ENCODE measurements around the gene ETV6. TPM values are rescaled to one million over a fixed set of nuclear protein-coding genes. Genes with fewer than 3 reads are reported as not detected.
"Not testable (repeated sequence)": the region's sequence is repeated elsewhere in the genome, so short reads cannot be mapped to it uniquely, and the experiment has no call there.

The ETV6 gene
- polyA plus RNA-seq, 1 donor: 16.3 TPM

GRCh38 chr12:11666131-11667050, 16.9 kb downstream of the ETV6 start:
- no peak for DNase-seq

- no peak for DNase-seq
Observed at GRCh38 chr12:11667171-11667570, 17.7 kb downstream of the ETV6 start.

GRCh38 chr12:11668611-11669010, 19.1 kb downstream of the ETV6 start:
- no peak for DNase-seq

GRCh38 chr12:11669348-11669747, 19.9 kb downstream of the ETV6 start:
- DNase-seq: no peak

GRCh38 chr12:11672256-11673191, 23.1 kb downstream of the ETV6 start:
- no peak for DNase-seq

GRCh38 chr12:11673666-11674461, 24.4 kb downstream of the ETV6 start:
- DNase-seq: no peak

GRCh38 chr12:11674894-11675390, 25.5 kb downstream of the ETV6 start:
- no peak for DNase-seq

- no peak for DNase-seq
Observed at GRCh38 chr12:11676052-11676451, 26.6 kb downstream of the ETV6 start.

- DNase-seq: no peak
Observed at GRCh38 chr12:11677093-11677492, 27.6 kb downstream of the ETV6 start.

GRCh38 chr12:11677752-11678151, 28.3 kb downstream of the ETV6 start:
- DNase-seq: no peak

GRCh38 chr12:11678781-11679180, 29.3 kb downstream of the ETV6 start:
- no peak for DNase-seq

GRCh38 chr12:11681207-11681606, 31.7 kb downstream of the ETV6 start:
- no peak for DNase-seq

GRCh38 chr12:11681695-11682094, 32.2 kb downstream of the ETV6 start:
- DNase-seq: not testable (repeated sequence)

GRCh38 chr12:11684393-11684792, 34.9 kb downstream of the ETV6 start:
- DNase-seq: no peak

GRCh38 chr12:11684811-11685210, 35.3 kb downstream of the ETV6 start:
- no peak for DNase-seq

GRCh38 chr12:11685316-11685715, 35.8 kb downstream of the ETV6 start:
- DNase-seq: no peak

- DNase-seq: no peak
Observed at GRCh38 chr12:11685716-11686115, 36.2 kb downstream of the ETV6 start.

- no peak for DNase-seq
Observed at GRCh38 chr12:11686120-11686519, 36.6 kb downstream of the ETV6 start.

GRCh38 chr12:11687528-11687927, 38.1 kb downstream of the ETV6 start:
- DNase-seq: no peak

- no peak for DNase-seq
Observed at GRCh38 chr12:11688379-11688778, 38.9 kb downstream of the ETV6 start.

GRCh38 chr12:11688831-11689230, 39.4 kb downstream of the ETV6 start:
- DNase-seq: no peak

Measured in left kidney (tissue), 2 donors.